SK-N-SH (cell line): Measurements from ENCODE around the gene BCL11A.

Experiments used
- FOSL2 ChIP-seq: IDR thresholded peaks from 2 replicates; pipeline ENCODE4 v1.4.0; 2012; ENCODE audit warnings: low read depth, mild to moderate bottlenecking, moderate library complexity, borderline replicate concordance
- GABPA ChIP-seq: IDR thresholded peaks from 2 replicates; pipeline ENCODE4 v1.4.0; 2012; ENCODE audit warnings: low read depth, mild to moderate bottlenecking
- NRF1 ChIP-seq: IDR thresholded peaks from 2 replicates; pipeline ENCODE4 v1.6.1; 2012; ENCODE audit warnings: low read depth, mild to moderate bottlenecking, low read length
- RAD21 ChIP-seq: IDR thresholded peaks from 2 replicates; pipeline ENCODE4 v1.6.1; 2012; ENCODE audit warnings: mild to moderate bottlenecking, low read length

DNA sequence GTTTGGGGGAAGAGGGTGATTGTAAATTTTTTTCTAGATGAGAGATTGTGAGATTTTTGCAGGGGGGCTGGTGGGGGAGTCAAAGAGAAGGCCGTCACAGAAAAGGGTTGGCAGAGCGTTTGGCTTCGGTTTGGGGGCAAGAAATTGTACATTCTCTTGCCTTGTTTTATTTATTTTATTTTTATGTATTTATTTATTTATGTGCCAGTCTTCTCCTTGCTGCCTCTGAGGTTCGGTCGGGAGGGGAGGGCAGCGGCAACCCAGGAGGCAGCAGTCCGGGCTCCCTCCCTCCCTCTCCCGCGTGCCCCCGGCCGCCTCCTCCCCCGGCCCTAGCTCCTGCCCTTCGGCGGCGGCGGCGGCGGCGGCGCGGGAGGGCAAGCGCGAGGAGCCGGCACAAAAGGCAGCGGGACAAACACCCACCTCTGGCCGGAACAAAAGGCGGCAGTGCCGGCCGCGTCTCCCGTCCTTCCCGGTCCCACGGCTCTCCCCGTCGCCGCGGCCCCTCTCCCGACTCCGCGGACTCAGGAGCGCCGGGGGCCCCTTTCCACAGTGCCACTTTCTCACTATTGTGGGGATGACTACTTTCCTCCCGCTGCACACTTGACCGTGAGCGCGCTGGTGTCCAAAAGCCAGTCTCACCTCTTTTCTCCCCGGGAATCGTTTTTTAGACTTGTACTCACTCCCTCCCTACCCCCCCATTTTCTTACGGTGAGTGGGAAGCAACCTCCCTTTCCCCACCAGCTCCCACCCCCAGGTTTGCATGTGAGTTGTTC is 1.2 kb downstream of the BCL11A start:
- TF ChIP-seq GABPA (no peak), RAD21 (no peak), NRF1 (no peak), FOSL2 (no peak)
